H1 (cell line): Measurements from ENCODE around the gene ANKFN1. TPM values are rescaled to one million over a fixed set of nuclear protein-coding genes. Genes with fewer than 3 reads are reported as not detected.

ENCODE experiments used
- CTCF ChIA-PET: fragments of 300-600 bp; sonication (Branson Sonifier 250); formaldehyde crosslinking; loops from one replicate; lab custom pipeline; 2021; ENCODE audit not compliant: partially characterized antibody; lab: Charles Lee
- POLR2A ChIA-PET: fragments of 300-600 bp; sonication (Branson Sonifier 250); formaldehyde crosslinking; loops from one replicate; lab custom pipeline; 2021; ENCODE audit warnings: inconsistent platforms; ENCODE audit not compliant: partially characterized antibody; lab: Charles Lee
- DNase-seq, 2 experiments: peaks; one replicate each; pipeline versions ENCODE4 v3.0.0 to v3.0.0-alpha.2; 2010 to 2022; ENCODE audit warnings: low spot score in 2 of 2, low read depth in 1 of 2, mixed read lengths in 1 of 2
- FAIRE-seq: peaks from 2 replicates; lab custom pipeline; 2011; peaks lifted over from hg19 to GRCh38; lab: Jason Lieb, UNC
- H2AFZ ChIP-seq: 2 replicates; pipeline ENCODE4 v1.8.1; 2012; ENCODE audit warnings: low read length, inconsistent platforms
- H2AK5ac ChIP-seq: 2 replicates; pipeline ENCODE4 v1.6.1; 2013; ENCODE audit warnings: low read depth, low read length
- H2BK120ac ChIP-seq: replicated peaks from 2 replicates; pipeline ENCODE3; 2013; ENCODE audit warnings: low read depth, low read length, inconsistent platforms
- H2BK12ac ChIP-seq: 2 replicates; pipeline ENCODE4 v1.6.1; 2013; ENCODE audit warnings: low read depth, low read length
- H2BK15ac ChIP-seq: 2 replicates; pipeline ENCODE4 v1.6.1; 2013; ENCODE audit warnings: low read length
- H2BK20ac ChIP-seq: 2 replicates; pipeline ENCODE4 v1.6.1; 2013; ENCODE audit warnings: low read length
- H2BK5ac ChIP-seq: 2 replicates; pipeline ENCODE4 v1.6.1; 2013; ENCODE audit warnings: low read depth, low read length
- H3K14ac ChIP-seq: 2 replicates; pipeline ENCODE4 v1.6.1; 2013; ENCODE audit warnings: inconsistent platforms; ENCODE audit not compliant: insufficient read length
- H3K18ac ChIP-seq: 2 replicates; pipeline ENCODE4 v1.6.1; 2013; ENCODE audit warnings: low read length; ENCODE audit errors: extremely low read depth
- H3K23ac ChIP-seq: 2 replicates; pipeline ENCODE4 v1.6.1; 2013; ENCODE audit warnings: inconsistent platforms; ENCODE audit not compliant: insufficient read length
- H3K23me2 ChIP-seq: 2 replicates; pipeline ENCODE4 v1.6.1; 2013; ENCODE audit warnings: low read depth, low read length
- H3K27ac ChIP-seq: 2 replicates; pipeline ENCODE4 v1.6.1; 2011; ENCODE audit warnings: low read depth, low read length, inconsistent platforms
- H3K27me3 ChIP-seq, 4 experiments: replicated peaks in 1 of 4; 1 replicate in 1 of 4; 2 replicates in 3 of 4; pipeline versions ENCODE4 v1.6.1 to v1.8.1; 2011 to 2013; ENCODE audit warnings: low read length in 3 of 4, mild to moderate bottlenecking in 3 of 4, inconsistent platforms in 2 of 4, mixed read lengths in 2 of 4, moderate library complexity in 1 of 4; ENCODE audit not compliant: control insufficient read depth in 3 of 4, insufficient read depth in 3 of 4; ENCODE audit errors: extremely low read depth in 1 of 4
- H3K36me3 ChIP-seq, 4 experiments: 2 replicates each; pipeline versions ENCODE4 v1.6.1 to v1.8.1; 2011 to 2013; ENCODE audit warnings: mild to moderate bottlenecking in 4 of 4, low read length in 3 of 4, moderate library complexity in 2 of 4, control low read depth in 1 of 4, inconsistent platforms in 1 of 4; ENCODE audit not compliant: insufficient read depth in 4 of 4, control insufficient read depth in 2 of 4
- H3K4ac ChIP-seq: replicated peaks from 2 replicates; pipeline ENCODE3; 2013; ENCODE audit warnings: low read length, low read depth, mixed read lengths, inconsistent platforms; ENCODE audit not compliant: insufficient read length
- H3K4me1 ChIP-seq, 4 experiments: replicated peaks in 1 of 4; 1 replicate in 1 of 4; 2 replicates in 3 of 4; pipeline versions ENCODE4 v1.6.1 to v1.8.1; 2011 to 2013; ENCODE audit warnings: low read length in 3 of 4, inconsistent platforms in 2 of 4, mixed read lengths in 1 of 4; ENCODE audit not compliant: insufficient read depth in 4 of 4, control insufficient read depth in 3 of 4
- H3K4me2 ChIP-seq, 2 experiments: 2 replicates each; pipeline versions ENCODE4 v1.6.1 to v1.8.1; 2011 to 2013; ENCODE audit warnings: low read depth in 2 of 2, low read length in 2 of 2, control low read depth in 1 of 2, inconsistent platforms in 1 of 2, mild to moderate bottlenecking in 1 of 2; ENCODE audit not compliant: insufficient read depth in 1 of 2
- H3K4me3 ChIP-seq, 4 experiments: fragments of 200-600, 300-600 bp in 1 of 4; sonication (generic), shearing (Covaris generic), sonication (Bioruptor Twin) in 1 of 4; 2 replicates each; pipeline versions ENCODE4 v1.5.1 to v1.8.1; 2011 to 2016; ENCODE audit warnings: low read length in 4 of 4, low read depth in 3 of 4, control low read depth in 2 of 4, inconsistent platforms in 2 of 4, mild to moderate bottlenecking in 2 of 4, mixed read lengths in 1 of 4, moderate library complexity in 1 of 4; ENCODE audit not compliant: insufficient read depth in 2 of 4; ENCODE audit errors: extremely low read depth in 1 of 4
- H3K56ac ChIP-seq: replicated peaks from 2 replicates; pipeline ENCODE3; 2013; ENCODE audit warnings: low read depth, mild to moderate bottlenecking, mixed read lengths, low read length, inconsistent platforms; ENCODE audit not compliant: insufficient read length
- H3K79me1 ChIP-seq: 2 replicates; pipeline ENCODE4 v1.6.1; 2013; ENCODE audit warnings: low read depth, low read length, control low read depth
- H3K79me2 ChIP-seq, 2 experiments: 2 replicates each; pipeline versions ENCODE4 v1.6.1 to v1.8.1; 2012 to 2013; ENCODE audit warnings: low read length in 2 of 2, mild to moderate bottlenecking in 2 of 2, inconsistent platforms in 1 of 2; ENCODE audit not compliant: insufficient read depth in 2 of 2, control insufficient read depth in 1 of 2
- H3K9ac ChIP-seq, 4 experiments: replicated peaks in 1 of 4; 1 replicate in 1 of 4; 2 replicates in 3 of 4; pipeline versions ENCODE4 v1.6.1 to v1.8.1; 2011 to 2013; ENCODE audit warnings: low read depth in 3 of 4, low read length in 3 of 4, control low read depth in 2 of 4, mild to moderate bottlenecking in 2 of 4, moderate library complexity in 2 of 4, inconsistent platforms in 1 of 4; ENCODE audit errors: extremely low read depth in 1 of 4
- H3K9me3 ChIP-seq, 2 experiments: 2 replicates each; pipeline versions ENCODE4 v1.6.1 to v1.8.1; 2012 to 2013; ENCODE audit warnings: mild to moderate bottlenecking in 2 of 2, moderate library complexity in 2 of 2, control low read depth in 1 of 2, inconsistent platforms in 1 of 2, low read depth in 1 of 2, low read length in 1 of 2, mixed read lengths in 1 of 2; ENCODE audit not compliant: insufficient read depth in 2 of 2
- H4K20me1 ChIP-seq, 2 experiments: replicated peaks in 1 of 2; 2 replicates each; pipeline versions ENCODE3 to v1.8.1; 2011 to 2013; ENCODE audit warnings: inconsistent platforms in 2 of 2, low read length in 2 of 2, mild to moderate bottlenecking in 1 of 2; ENCODE audit not compliant: insufficient read depth in 2 of 2, control insufficient read depth in 1 of 2
- H4K5ac ChIP-seq: 2 replicates; pipeline ENCODE4 v1.6.1; 2013; ENCODE audit warnings: low read length, low read depth, mixed read lengths, inconsistent platforms; ENCODE audit not compliant: insufficient read length
- H4K8ac ChIP-seq: 2 replicates; pipeline ENCODE4 v1.8.0; 2013; ENCODE audit warnings: mild to moderate bottlenecking, moderate library complexity, low read length, inconsistent platforms; ENCODE audit not compliant: insufficient read depth; ENCODE audit errors: extremely low read depth
- H4K91ac ChIP-seq: replicated peaks from 2 replicates; pipeline ENCODE3; 2013; ENCODE audit warnings: low read length, mixed read lengths, inconsistent platforms; ENCODE audit not compliant: insufficient read length
- ATF3 ChIP-seq: IDR thresholded peaks from 2 replicates; pipeline ENCODE4 v1.6.1; 2011; ENCODE audit warnings: low read depth, mild to moderate bottlenecking, low read length; ENCODE audit not compliant: insufficient read depth
- CHD2 ChIP-seq: IDR thresholded peaks from 2 replicates; pipeline ENCODE4 v1.6.1; 2012; ENCODE audit warnings: low read length, improper control_type of control experiment
- HDAC2 ChIP-seq, 2 experiments: fragments of 300-600 bp in 1 of 2; sonication (generic) in 1 of 2; IDR thresholded peaks; 2 replicates each; pipeline ENCODE4 v1.6.1; 2011 to 2012; ENCODE audit warnings: low read depth in 2 of 2, low read length in 2 of 2, mild to moderate bottlenecking in 2 of 2, moderate library complexity in 2 of 2, borderline replicate concordance in 1 of 2, inconsistent platforms in 1 of 2
- JUND ChIP-seq: IDR thresholded peaks from 2 replicates; pipeline ENCODE4 v1.6.1; 2011; ENCODE audit warnings: mild to moderate bottlenecking, improper control_type of control experiment, low read length
- RFX5 ChIP-seq: IDR thresholded peaks from 2 replicates; pipeline ENCODE4 v1.6.1; 2011; ENCODE audit warnings: low read depth, low read length, improper control_type of control experiment, borderline replicate concordance
- SAP30 ChIP-seq: fragments of 300-600 bp; sonication (generic); IDR thresholded peaks from 2 replicates; pipeline ENCODE4 v1.7.1; 2012; ENCODE audit warnings: low read length, moderate library complexity, mild to moderate bottlenecking, inconsistent platforms; ENCODE audit not compliant: insufficient read depth, insufficient replicate concordance
- SP1 ChIP-seq: IDR thresholded peaks from 2 replicates; pipeline ENCODE4 v1.6.1; 2011; ENCODE audit warnings: low read depth, low read length
- TEAD4 ChIP-seq: IDR thresholded peaks from 2 replicates; pipeline ENCODE4 v1.6.1; 2012; ENCODE audit warnings: low read depth, low read length, inconsistent platforms, mixed read lengths
- WGBS, 2 experiments: shearing (Covaris generic) in 1 of 2; methylation state at CpG; one replicate each; pipeline versions ENCODE4 v1.1.6 to v1.1.7; 2013 to 2015; ENCODE audit warnings: low lambda C conversion rate in 2 of 2, mixed read lengths in 2 of 2, inconsistent platforms in 1 of 2, low coverage in 1 of 2, missing lambda C conversion rate in 1 of 2; ENCODE audit not compliant: insufficient replicate concordance in 2 of 2, insufficient coverage in 1 of 2, insufficient read length in 1 of 2; ENCODE audit errors: extremely low coverage in 1 of 2, missing lambda C conversion rate in 1 of 2; 5-methylcytosine and 5-hydroxymethylcytosine counted together
- polyA plus RNA-seq, 7 experiments: library from polyadenylated mRNA; depleted of rRNA in 3 of 7; stranded (reverse) in 5 of 7; unstranded in 2 of 7; fragments of >200 nt in 5 of 7; fragments of 200-250 nt in 2 of 7; gene quantifications; 1 replicate in 5 of 7; 2 replicates in 1 of 7; 4 replicates in 1 of 7; pipeline versions ENCODE4 v1.2.1 to v1.2.3, GENCODE V29; 2011 to 2013; ENCODE audit warnings: missing spikeins in 2 of 7, mixed read lengths in 2 of 7
- total RNA-seq: library from RNA; stranded (reverse); fragmentation: NEBNext Ultra II Directional; extraction: Animal tissue kit (Norgen Biotek cat#: 25700); gene quantifications from 2 replicates; pipeline ENCODE4 v1.2.1, GENCODE V29; 2021

ANKFN1 gene
- total and polyA plus RNA-seq, 2 of the 8 experiments (the other 6 are each of a cell fraction or from before 2014, with no cell fraction given) = not detected

- Histone ChIP-seq H3K4me1 (no peaks in the 10 kb centered on the region), H3K18ac (no peak overlapping the region), H2AFZ (no peak overlapping the region), H2BK15ac (no peak overlapping the region), H4K8ac (no peak overlapping the region), H3K4ac (no peak overlapping the region)
- WGBS, 2 experiments = no CpG with 5 or more reads among the region's 2 CpGs
- TF ChIP-seq SAP30 (no peak), TEAD4 (no peak), JUND (no peak), CHD2 (no peak), RFX5 (no peak), ATF3 (no peak), SP1 (no peak), HDAC2 (IDR thresholded peaks at IDR 0.05; ENCODE audit: borderline replicate concordance in 1 of 2, low read depth in 2 of 2, low read length in 2 of 2) (no peak)
- TF ChIP-seq, all 59 proteins: peak for 0
- Histone ChIP-seq H3K56ac (no peak overlapping the region), H4K20me1 (no peaks in the 10 kb centered on the region), H3K27ac (no peak overlapping the region), H2BK20ac (no peak overlapping the region), H3K79me1 (no peaks in the 10 kb centered on the region), H3K9me3 (0 out of 4 replicates have a peak, but pooled peaks cover 0 to 4% of the 10 kb centered on the region in 2 experiments), H2BK120ac (no peak overlapping the region), H3K14ac (no peak overlapping the region), H3K23ac (no peak overlapping the region), H3K4me2 (no peak overlapping the region), H3K9ac (no peak overlapping the region), H3K36me3 (no peaks in the 10 kb centered on the region), H2BK12ac (no peak overlapping the region), H2AK5ac (no peak overlapping the region), H2BK5ac (no peak overlapping the region), H3K23me2 (no peaks in the 10 kb centered on the region), H3K27me3 (no peaks in the 10 kb centered on the region), H4K91ac (no peak overlapping the region), H3K4me3 (no peak overlapping the region), H4K5ac (no peak overlapping the region), H3K79me2 (no peaks in the 10 kb centered on the region)
- no peak for FAIRE-seq
- POLR2A ChIA-PET = no interaction called here
- CTCF ChIA-PET = interaction anchor here (1.3 to 1.4 kb wide), 2 partner anchors 31 to 342 kb away, joined by 3 to 4 read pairs; no protein-coding TSS in a partner anchor
- DNase-seq = no peak
Observed at GRCh38 chr17:56468840-56469239, 315.6 kb downstream of the ANKFN1 start.
